HCEC 1CT (cell line): ENCODE results near the gene CDC25B.
"Not testable (repeated sequence)": the region's sequence is repeated elsewhere in the genome, so short reads cannot be mapped to it uniquely, and the experiment has no call there.

Experiments used
- DNase-seq: peaks from one replicate; pipeline ENCODE4 v3.0.0-alpha.2; 2017

The CDC25B gene

GRCh38 chr20:3840201-3840600, 44.1 kb downstream of the CDC25B start:
- DNase-seq, result not testable (repeated sequence)

DNA sequence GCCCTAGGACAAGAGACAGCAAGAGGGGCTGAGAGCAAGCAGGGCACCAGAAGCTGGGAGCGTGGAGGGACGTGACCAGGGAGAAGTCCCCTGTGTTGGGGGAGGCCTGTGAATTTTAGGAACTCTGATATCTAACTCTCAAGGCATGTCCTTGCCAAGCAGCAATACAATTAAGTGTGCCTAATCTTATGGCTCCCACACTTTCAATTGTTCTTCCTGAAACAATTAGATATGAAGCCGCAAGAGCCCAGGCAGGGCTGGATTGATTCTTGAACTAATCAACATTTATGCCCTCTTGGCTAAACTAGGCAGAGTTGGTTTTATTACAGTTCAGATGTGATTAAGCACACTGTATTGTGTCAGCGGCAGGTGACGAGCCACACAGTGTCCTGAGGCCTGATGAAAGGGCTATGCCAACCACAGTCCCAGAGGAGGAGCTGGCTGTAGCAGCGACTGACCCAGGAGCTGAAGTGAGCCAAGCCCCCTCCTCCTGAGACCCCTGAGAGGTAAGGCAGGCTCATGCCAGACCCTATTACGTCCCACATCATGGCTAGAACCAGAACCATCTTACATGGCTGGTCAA, 46.3 kb downstream of the CDC25B start:
- no peak for DNase-seq

- peak; percentile 93 for DNase-seq
Observed at GRCh38 chr20:3843490-3843889, 47.4 kb downstream of the CDC25B start.

DNA sequence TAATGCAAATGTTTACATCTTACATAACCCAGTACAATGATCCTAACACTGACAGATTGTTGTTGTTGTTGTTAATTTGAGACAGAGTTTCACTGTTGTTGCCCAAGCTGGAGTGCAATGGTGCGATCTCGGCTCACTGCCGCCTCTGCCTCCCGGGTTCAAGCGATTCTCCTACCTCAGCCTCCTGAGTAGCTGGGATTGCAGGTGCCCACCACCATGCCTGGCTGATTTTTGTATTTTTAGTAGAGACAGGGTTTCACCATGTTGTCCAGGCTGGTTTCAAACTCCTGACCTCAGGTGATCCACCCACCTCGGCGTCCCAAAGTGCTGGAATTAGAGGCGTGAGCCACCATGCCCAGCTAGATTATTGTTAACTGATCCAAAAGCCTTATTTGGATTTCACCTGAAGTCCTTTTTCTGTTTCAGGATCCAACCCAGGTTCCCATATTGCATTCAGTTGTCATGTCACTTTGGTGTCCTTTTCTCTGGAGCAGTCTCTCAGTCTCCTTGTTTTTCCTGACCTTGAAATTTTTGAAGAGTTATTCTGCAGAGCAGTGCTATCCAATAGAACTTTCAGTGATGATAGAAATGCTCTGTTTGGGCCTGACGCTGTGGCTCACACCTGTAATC, 48.0 kb downstream of the CDC25B start:
- DNase-seq, result not testable (repeated sequence)

- DNase-seq, result no peak
Observed at GRCh38 chr20:3846378-3846739, 50.2 kb downstream of the CDC25B start.

GRCh38 chr20:3846740-3847428, 50.8 kb downstream of the CDC25B start, which contains the start of gene MAVS:
MAVS (plus strand) TSS chr20:3846834; CDS start chr20:3854625, 7,791 bp downstream.
- DNase-seq, result peak; percentile 76

GRCh38 chr20:3847429-3847940, 51.4 kb downstream of the CDC25B start:
- DNase-seq, result no peak

DNA sequence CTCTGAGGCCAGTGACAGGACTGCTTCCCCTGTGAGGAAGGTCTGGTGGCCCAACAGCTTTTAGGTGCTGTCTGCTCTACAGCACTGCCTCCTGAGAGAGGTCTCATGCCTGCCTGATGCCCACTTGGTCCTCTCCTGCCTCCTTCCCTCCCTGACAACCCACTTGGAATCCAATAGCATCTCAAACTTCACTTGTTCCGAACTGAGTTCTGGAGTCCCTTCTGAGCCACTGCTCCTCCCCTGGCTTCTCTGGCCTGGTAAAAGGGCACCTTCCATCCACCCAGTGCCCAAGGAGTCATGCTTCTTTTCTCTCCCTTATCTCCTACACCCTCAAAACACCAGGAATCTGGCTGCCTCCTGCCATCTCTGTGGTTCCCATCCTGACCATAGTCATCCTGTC, 52.5 kb downstream of the CDC25B start:
- no peak for DNase-seq

- no peak for DNase-seq
Observed at GRCh38 chr20:3854462-3854871, 58.4 kb downstream of the CDC25B start.
